ENCODE data around the gene FAM117B.
"Not testable (repeated sequence)": the region's sequence is repeated elsewhere in the genome, so short reads cannot be mapped to it uniquely, and the experiment has no call there.

Gene FAM117B

GRCh38 chr2:202704248-202704647 is 69.5 kb downstream of the FAM117B start:
- Mint-ChIP-seq H3K27me3 (ENCODE audit: low read depth) (no peaks in the 10 kb centered on the region), H3K4me1 (ENCODE audit: low read depth) (peaks cover 28% of the 10 kb centered on the region), H3K4me3 (no peak overlapping the region), H3K27ac (no peak overlapping the region), H3K9me3 (peaks cover 12% of the 10 kb centered on the region), H3K36me3 (ENCODE audit: low read depth) (peaks cover 7% of the 10 kb centered on the region)

- Mint-ChIP-seq H3K4me1 (ENCODE audit: low read depth) (peaks cover 21% of the 10 kb centered on the region), H3K27me3 (ENCODE audit: low read depth) (no peaks in the 10 kb centered on the region), H3K9me3 (peaks cover 12% of the 10 kb centered on the region), H3K27ac (peak overlapping the region; percentile 64), H3K36me3 (ENCODE audit: low read depth) (peaks cover 1% of the 10 kb centered on the region), H3K4me3 (peak overlapping the region; percentile 33)
These were observed 70.8 kb downstream of the FAM117B start for GRCh38 chr2:202705446-202706020.

- not testable (repeated sequence) for H3K4me1 Mint-ChIP-seq (ENCODE audit: low read depth); H3K4me3 Mint-ChIP-seq; H3K27ac Mint-ChIP-seq; H3K27me3 Mint-ChIP-seq (ENCODE audit: low read depth)
- Mint-ChIP-seq H3K36me3 (ENCODE audit: low read depth) (peaks cover 17% of the 10 kb centered on the region), H3K9me3 (peaks cover 36% of the 10 kb centered on the region)
These were observed 80.5 kb downstream of the FAM117B start for GRCh38 chr2:202714971-202715935.

- Mint-ChIP-seq H3K4me3 (no peak overlapping the region), H3K27me3 (ENCODE audit: low read depth) (no peaks in the 10 kb centered on the region), H3K9me3 (peaks cover 36% of the 10 kb centered on the region), H3K36me3 (ENCODE audit: low read depth) (peaks cover 17% of the 10 kb centered on the region), H3K4me1 (ENCODE audit: low read depth) (no peaks in the 10 kb centered on the region), H3K27ac (no peak overlapping the region)
These were observed 81.4 kb downstream of the FAM117B start for GRCh38 chr2:202716114-202716718.

- Mint-ChIP-seq H3K9me3 (peaks cover 29% of the 10 kb centered on the region), H3K4me3 (no peak overlapping the region), H3K27ac (no peak overlapping the region), H3K27me3 (ENCODE audit: low read depth) (no peaks in the 10 kb centered on the region), H3K4me1 (ENCODE audit: low read depth) (no peaks in the 10 kb centered on the region), H3K36me3 (ENCODE audit: low read depth) (peaks cover 17% of the 10 kb centered on the region)
These were observed 82.3 kb downstream of the FAM117B start for GRCh38 chr2:202716953-202717597.

GRCh38 chr2:202717598-202718310 is 83.0 kb downstream of the FAM117B start:
- no peak overlapping the region for H3K27ac Mint-ChIP-seq
- no peak overlapping the region for H3K4me3 Mint-ChIP-seq
- H3K4me1 Mint-ChIP-seq (ENCODE audit: low read depth): no peaks in the 10 kb centered on the region
- peaks cover 22% of the 10 kb centered on the region for H3K9me3 Mint-ChIP-seq
- peaks cover 15% of the 10 kb centered on the region for H3K36me3 Mint-ChIP-seq (ENCODE audit: low read depth)
- no peaks in the 10 kb centered on the region for H3K27me3 Mint-ChIP-seq (ENCODE audit: low read depth)

- H3K27ac Mint-ChIP-seq: no peak overlapping the region
- peaks cover 9% of the 10 kb centered on the region for H3K36me3 Mint-ChIP-seq (ENCODE audit: low read depth)
- H3K27me3 Mint-ChIP-seq (ENCODE audit: low read depth): no peaks in the 10 kb centered on the region
- peaks cover 14% of the 10 kb centered on the region for H3K9me3 Mint-ChIP-seq
- no peaks in the 10 kb centered on the region for H3K4me1 Mint-ChIP-seq (ENCODE audit: low read depth)
- H3K4me3 Mint-ChIP-seq: no peak overlapping the region
These were observed 83.8 kb downstream of the FAM117B start for GRCh38 chr2:202718614-202719013.

- Mint-ChIP-seq H3K27me3 (ENCODE audit: low read depth) (no peaks in the 10 kb centered on the region), H3K4me3 (no peak overlapping the region), H3K36me3 (ENCODE audit: low read depth) (peaks cover 10% of the 10 kb centered on the region), H3K4me1 (ENCODE audit: low read depth) (no peaks in the 10 kb centered on the region), H3K9me3 (peaks cover 14% of the 10 kb centered on the region), H3K27ac (no peak overlapping the region)
These were observed 85.5 kb downstream of the FAM117B start for GRCh38 chr2:202720226-202720625.

- H3K4me1 Mint-ChIP-seq (ENCODE audit: low read depth): no peaks in the 10 kb centered on the region
- no peak overlapping the region for H3K27ac Mint-ChIP-seq
- peaks cover 4% of the 10 kb centered on the region for H3K9me3 Mint-ChIP-seq
- no peak overlapping the region for H3K4me3 Mint-ChIP-seq
- H3K27me3 Mint-ChIP-seq (ENCODE audit: low read depth): no peaks in the 10 kb centered on the region
- peaks cover 6% of the 10 kb centered on the region for H3K36me3 Mint-ChIP-seq (ENCODE audit: low read depth)
These were observed 86.9 kb downstream of the FAM117B start for GRCh38 chr2:202721621-202722020.

- Mint-ChIP-seq H3K9me3 (no peaks in the 10 kb centered on the region), H3K36me3 (ENCODE audit: low read depth) (peaks cover 3% of the 10 kb centered on the region), H3K27ac (no peak overlapping the region), H3K4me1 (ENCODE audit: low read depth) (no peaks in the 10 kb centered on the region), H3K27me3 (ENCODE audit: low read depth) (no peaks in the 10 kb centered on the region), H3K4me3 (no peak overlapping the region)
These were observed 89.0 kb downstream of the FAM117B start for GRCh38 chr2:202723746-202724145.

GRCh38 chr2:202726070-202726469 is 91.3 kb downstream of the FAM117B start:
- Mint-ChIP-seq H3K9me3 (no peaks in the 10 kb centered on the region), H3K27me3 (ENCODE audit: low read depth) (no peaks in the 10 kb centered on the region)

GRCh38 chr2:202736826-202737225 is 102.1 kb downstream of the FAM117B start:
- Mint-ChIP-seq H3K4me1 (ENCODE audit: low read depth) (peaks cover 5% of the 10 kb centered on the region), H3K27me3 (ENCODE audit: low read depth) (no peaks in the 10 kb centered on the region), H3K36me3 (ENCODE audit: low read depth) (peaks cover 14% of the 10 kb centered on the region), H3K9me3 (peaks cover 17% of the 10 kb centered on the region), H3K4me3 (no peak overlapping the region), H3K27ac (no peak overlapping the region)

More at GRCh38 chr2:202726070-202726469, 91.3 kb downstream of the FAM117B start:
- Mint-ChIP-seq H3K4me1 (ENCODE audit: low read depth) (no peaks in the 10 kb centered on the region), H3K27ac (no peak overlapping the region), H3K36me3 (ENCODE audit: low read depth) (peaks cover 11% of the 10 kb centered on the region), H3K4me3 (no peak overlapping the region)

GRCh38 chr2:202743613-202744012 is 108.8 kb downstream of the FAM117B start:
- H3K27ac Mint-ChIP-seq: no peak overlapping the region

GRCh38 chr2:202749477-202749876 is 114.7 kb downstream of the FAM117B start:
- Mint-ChIP-seq H3K4me1 (ENCODE audit: low read depth) (peaks cover 3% of the 10 kb centered on the region), H3K36me3 (ENCODE audit: low read depth) (peaks cover 8% of the 10 kb centered on the region), H3K9me3 (peaks cover 13% of the 10 kb centered on the region), H3K27me3 (ENCODE audit: low read depth) (no peaks in the 10 kb centered on the region), H3K27ac (no peak overlapping the region), H3K4me3 (no peak overlapping the region)

More at GRCh38 chr2:202743613-202744012, 108.8 kb downstream of the FAM117B start:
- Mint-ChIP-seq H3K36me3 (ENCODE audit: low read depth) (peaks cover 28% of the 10 kb centered on the region), H3K4me3 (no peak overlapping the region), H3K9me3 (peaks cover 29% of the 10 kb centered on the region), H3K27me3 (ENCODE audit: low read depth) (no peaks in the 10 kb centered on the region), H3K4me1 (ENCODE audit: low read depth) (no peaks in the 10 kb centered on the region)
